ENCODE results near the gene MYOZ3. TPM values are rescaled to one million over a fixed set of nuclear protein-coding genes. Genes with fewer than 3 reads are reported as not detected.

MYOZ3 gene
- total RNA-seq, 1 experiment from 2014 or later, result 0.10 TPM

DNA sequence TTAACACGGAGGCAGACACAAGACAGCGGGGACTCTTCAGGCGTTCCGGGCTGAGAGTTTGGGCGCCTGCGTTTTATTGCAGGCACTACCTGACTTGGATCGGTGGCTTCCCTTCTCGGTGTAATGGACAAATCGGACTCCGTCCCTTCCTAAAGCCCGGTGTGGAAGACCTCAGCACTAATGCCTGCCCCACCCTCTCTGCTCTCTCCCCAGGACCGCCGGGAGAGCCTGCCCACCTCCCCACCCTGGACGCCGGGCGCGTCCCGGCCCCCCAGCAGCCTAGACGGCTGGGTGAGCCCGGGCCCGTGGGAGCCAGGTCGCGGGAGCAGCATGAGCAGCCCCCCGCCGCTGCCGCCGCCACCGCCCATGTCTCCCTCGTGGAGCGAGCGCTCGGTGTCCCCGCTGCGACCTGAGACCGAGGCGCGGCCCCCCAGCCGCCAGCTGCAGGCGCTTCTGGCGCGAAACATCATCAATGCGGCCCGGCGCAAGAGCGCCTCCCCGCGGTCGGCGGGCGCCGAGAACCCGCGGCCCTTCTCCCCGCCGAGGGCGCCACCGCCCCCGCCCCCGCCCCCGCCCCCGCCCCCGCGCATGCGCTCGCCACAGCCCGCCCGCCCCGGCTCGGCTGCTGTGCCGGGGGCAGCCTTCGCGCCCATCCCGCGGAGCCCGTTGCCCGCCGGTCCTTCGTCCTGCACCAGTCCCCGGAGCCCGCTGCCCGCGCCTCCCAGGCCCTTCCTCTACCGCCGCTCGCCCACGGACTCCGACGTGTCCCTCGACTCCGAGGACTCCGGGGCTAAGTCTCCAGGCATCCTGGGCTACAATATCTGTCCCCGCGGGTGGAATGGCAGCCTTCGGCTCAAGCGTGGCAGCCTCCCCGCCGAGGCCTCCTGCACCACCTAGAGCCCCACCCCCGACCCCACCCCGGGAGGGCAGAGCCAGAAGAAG lies 4.6 kb upstream of the MYOZ3 start (continued):
- peak; percentile 37 to 59 (median 55); a peak in 5 of 6 replicates for TF ChIP-seq CTCF (IDR thresholded peaks at IDR 0.05 in 2 of 3, conservative IDR thresholded peaks at IDR 0.05 in 1 of 3; ENCODE audit: borderline replicate concordance in 1 of 3, insufficient read depth in 1 of 3, low read depth in 2 of 3, low read length in 2 of 3)

- no peaks in the 10 kb centered on the region for H4K20me1 ChIP-seq (ENCODE audit: insufficient read depth)
- H3K27ac ChIP-seq (ENCODE audit: low read depth, low read length), result no peak overlapping the region
- no peak overlapping the region for H3K9ac ChIP-seq (ENCODE audit: low read length)
- H2AFZ ChIP-seq (ENCODE audit: low read depth, low read length, poor library complexity, severe bottlenecking), result no peak overlapping the region
- no peaks in the 10 kb centered on the region for H3K9me2 ChIP-seq (ENCODE audit: insufficient read depth)
- TF ChIP-seq SP1 (IDR thresholded peaks at IDR 0.05; ENCODE audit: low read depth) (no peak), EGR1 (IDR thresholded peaks at IDR 0.05; ENCODE audit: low read depth) (no peak), ZFX (IDR thresholded peaks at IDR 0.05) (no peak)
- H3K9me3 ChIP-seq (ENCODE audit: control insufficient read depth in 1 of 2, insufficient read depth in 1 of 2, low read depth in 1 of 2, low read length in 2 of 2), result no peaks in the 10 kb centered on the region
- no peak overlapping the region for H3K4me2 ChIP-seq (ENCODE audit: low read length)
- ChIA-PET CTCF (interaction anchor here (0.7 to 2.2 kb wide), 4 partner anchors 14 to 98 kb away, joined by 3 to 13 read pairs (median 6); partner anchors contain the start of gene RBM22), POLR2A (interaction anchor here (1.5 kb wide), 1 partner anchor 18 kb away, joined by 5 read pairs; the partner anchor contains the start of gene SYNPO), RAD21 (ENCODE audit: low non-redundant PET in 1 of 2, low total read pairs in 2 of 2, uncharacterized antibody in 2 of 2, unreplicated experiment in 2 of 2) (no interaction called here)
- no peaks in the 10 kb centered on the region for H3K27me3 ChIP-seq (ENCODE audit: insufficient read depth, low read length)
- intact Hi-C loops (cut with micrococcal nuclease), result loop anchor here (5.0 kb wide), 1 partner anchor 189 kb away; the partner anchor contains the start of gene IRGM
- ATAC-seq (no peak), DNase-seq (ENCODE audit: low read depth, low spot score) (no peak)
- no peak overlapping the region for H3K4me3 ChIP-seq (replicated peaks in 1 of 2; ENCODE audit: low read depth in 1 of 2, low read length in 2 of 2)
- no peaks in the 10 kb centered on the region for H3K36me3 ChIP-seq (ENCODE audit: control insufficient read depth in 1 of 2, insufficient read depth in 2 of 2, low read length in 2 of 2)
- TSS peak; percentile 68 for BruUV-seq (replicated peaks)
- no peaks in the 10 kb centered on the region for H3K79me2 ChIP-seq (ENCODE audit: insufficient read depth, low read length)
- peaks cover 4 to 15% of the 10 kb centered on the region in 2 experiments; a peak in 3 of 4 replicates for H3K4me1 ChIP-seq (ENCODE audit: control insufficient read depth in 1 of 2, insufficient read depth in 2 of 2, low read length in 2 of 2)
These were observed 2.9 kb upstream of the MYOZ3 start for GRCh38 chr5:150658121-150658520.

Measured in HCT116 (cell line).